Caco-2 (cell line): ENCODE data around the gene SLC8A2. TPM values are rescaled to one million over a fixed set of nuclear protein-coding genes. Genes with fewer than 3 reads are reported as not detected.

Source experiments
- BruUV-seq: library from RNA; stranded (reverse); fragments of 400-500 nt; replicated peaks from 2 replicates; lab custom pipeline; 2021; lab: Mats Ljungman, UMichigan
- CTCF ChIA-PET: fragments of 300-600 bp; sonication (Branson Sonifier 250); formaldehyde crosslinking; loops from one replicate; lab custom pipeline; 2022; ENCODE audit warnings: antibody characterized with exemption; lab: Charles Lee
- POLR2A ChIA-PET: fragments of 300-600 bp; sonication (Branson Sonifier 250); formaldehyde crosslinking; loops from one replicate; lab custom pipeline; 2022; ENCODE audit warnings: antibody characterized with exemption; lab: Charles Lee
- DNase-seq, 2 experiments: peaks; one replicate each; pipeline versions ENCODE4 v3.0.0 to v3.0.0-alpha.2; 2020 to 2022
- H3K27me3 ChIP-seq: replicated peaks from 2 replicates; pipeline ENCODE4 v1.6.0; 2011; ENCODE audit warnings: low read length; ENCODE audit not compliant: control insufficient read depth, insufficient read depth
- H3K36me3 ChIP-seq: 2 replicates; pipeline ENCODE4 v1.5.1; 2011; ENCODE audit warnings: low read length; ENCODE audit not compliant: control insufficient read depth, insufficient read depth
- H3K4me1 ChIP-seq: fragments of 250-450 bp; sonication (Bioruptor Pico); 2 replicates; pipeline ENCODE4 v1.5.1; 2020; ENCODE audit warnings: mild to moderate bottlenecking
- H3K4me3 ChIP-seq: 2 replicates; pipeline ENCODE4 v1.5.1; 2011; ENCODE audit warnings: low read depth, mild to moderate bottlenecking, control low read depth, low read length
- H3K9me3 ChIP-seq: fragments of 250-450 bp; sonication (Bioruptor Pico); 2 replicates; pipeline ENCODE4 v1.5.1; 2020; ENCODE audit warnings: mild to moderate bottlenecking, moderate library complexity
- H3K27ac Mint-ChIP-seq: one replicate; pipeline ENCODE4 v1.8.0; 2022; ENCODE audit warnings: mixed read lengths; ENCODE audit not compliant: unreplicated experiment
- H3K27me3 Mint-ChIP-seq: one replicate; pipeline ENCODE4 v1.8.0; 2022; ENCODE audit warnings: mixed read lengths; ENCODE audit not compliant: insufficient read depth, unreplicated experiment
- H3K36me3 Mint-ChIP-seq: one replicate; pipeline ENCODE4 v1.8.0; 2022; ENCODE audit warnings: mild to moderate bottlenecking, mixed read lengths; ENCODE audit not compliant: insufficient read depth, unreplicated experiment
- H3K4me1 Mint-ChIP-seq: one replicate; pipeline ENCODE4 v1.8.0; 2022; ENCODE audit warnings: low read depth, mixed read lengths; ENCODE audit not compliant: unreplicated experiment
- H3K4me3 Mint-ChIP-seq: one replicate; pipeline ENCODE4 v1.8.0; 2022; ENCODE audit warnings: mild to moderate bottlenecking, moderate library complexity, mixed read lengths; ENCODE audit not compliant: unreplicated experiment
- H3K9me3 Mint-ChIP-seq: one replicate; pipeline ENCODE4 v1.8.0; 2022; ENCODE audit warnings: mixed read lengths; ENCODE audit not compliant: unreplicated experiment
- CTCF ChIP-seq, 2 experiments: fragments of 200-600 bp in 1 of 2; IDR thresholded peaks; 1 replicate in 1 of 2; 2 replicates in 1 of 2; pipeline versions ENCODE4 v1.5.1 to v1.8.0; 2011 to 2022; ENCODE audit warnings: antibody characterized with exemption in 1 of 2, control low read depth in 1 of 2, inconsistent platforms in 1 of 2, low read depth in 1 of 2, low read length in 1 of 2, mild to moderate bottlenecking in 1 of 2, moderate library complexity in 1 of 2; ENCODE audit not compliant: insufficient read depth in 1 of 2, severe bottlenecking in 1 of 2, unreplicated experiment in 1 of 2
- intact Hi-C: fragments of 100-400 bp; cut with micrococcal nuclease; formaldehyde crosslinking; loops from one replicate; pipeline ENCODE4 v1.10.0; 2022; ENCODE audit not compliant: unreplicated experiment
- total RNA-seq: library from RNA; stranded (reverse); gene quantifications from 2 replicates; pipeline ENCODE4 v1.2.3, GENCODE V29; 2022

Gene SLC8A2
- total RNA-seq, 1 experiment from 2014 or later: 1.2 TPM

GRCh38 chr19:47491358-47492136 lies 19.9 kb upstream of the SLC8A2 start:
- no peaks in the 10 kb centered on the region for H3K27me3 Mint-ChIP-seq
- Histone ChIP-seq H3K4me1 (peaks cover 6% of the 10 kb centered on the region; the same call in 1 of the 2 replicates), H3K9me3 (no peaks in the 10 kb centered on the region), H3K36me3 (peaks cover 4% of the 10 kb centered on the region; the same call in 1 of the 2 replicates), H3K4me3 (no peak overlapping the region), H3K27me3 (no peaks in the 10 kb centered on the region)
- ChIA-PET CTCF (interaction anchor here (0.6 to 0.9 kb wide), 2 partner anchors 56 to 157 kb away, joined by 3 read pairs; no protein-coding TSS in a partner anchor), POLR2A (no interaction called here)
- TF ChIP-seq CTCF (IDR thresholded peaks at IDR 0.05; ENCODE audit: insufficient read depth in 1 of 2, low read depth in 1 of 2, low read length in 1 of 2, severe bottlenecking in 1 of 2, unreplicated experiment in 1 of 2): no peak
- H3K27ac Mint-ChIP-seq: no peak overlapping the region
- no peaks in the 10 kb centered on the region for H3K9me3 Mint-ChIP-seq
- intact Hi-C loops: no loop called here
- no peak for DNase-seq
- no peaks in the 10 kb centered on the region for H3K4me1 Mint-ChIP-seq
- H3K4me3 Mint-ChIP-seq: no peak overlapping the region
- H3K36me3 Mint-ChIP-seq: peaks cover 49% of the 10 kb centered on the region
- no TSS peak for BruUV-seq

GRCh38 chr19:47490847-47491246 lies 19.2 kb upstream of the SLC8A2 start:
- intact Hi-C loops: no loop called here
- Mint-ChIP-seq H3K27ac (no peak overlapping the region), H3K4me3 (no peak overlapping the region), H3K36me3 (peaks cover 46% of the 10 kb centered on the region), H3K9me3 (no peaks in the 10 kb centered on the region), H3K4me1 (no peaks in the 10 kb centered on the region), H3K27me3 (no peaks in the 10 kb centered on the region)
- TF ChIP-seq CTCF (IDR thresholded peaks at IDR 0.05; ENCODE audit: insufficient read depth in 1 of 2, low read depth in 1 of 2, low read length in 1 of 2, severe bottlenecking in 1 of 2, unreplicated experiment in 1 of 2): no peak
- Histone ChIP-seq H3K4me3 (no peak overlapping the region), H3K36me3 (peaks cover 4% of the 10 kb centered on the region; the same call in 1 of the 2 replicates), H3K27me3 (no peaks in the 10 kb centered on the region), H3K4me1 (peaks cover 6% of the 10 kb centered on the region; the same call in 1 of the 2 replicates), H3K9me3 (no peaks in the 10 kb centered on the region)
- ChIA-PET CTCF (interaction anchor here (0.9 kb wide), 1 partner anchor 157 kb away, joined by 3 read pairs; no protein-coding TSS in a partner anchor), POLR2A (interaction anchor here (0.5 kb wide), 1 partner anchor 142 kb away, joined by 8 read pairs; the partner anchor contains the start of gene DHX34)
- no TSS peak for BruUV-seq
- no peak for DNase-seq

- peaks cover 4% of the 10 kb centered on the region; the same call in 1 of the 2 replicates for H3K36me3 ChIP-seq
- peak overlapping the region; percentile 1 for H3K27ac Mint-ChIP-seq
- H3K27me3 ChIP-seq: no peaks in the 10 kb centered on the region
- H3K27me3 Mint-ChIP-seq: no peaks in the 10 kb centered on the region
- H3K4me3 ChIP-seq: no peak overlapping the region
- no peaks in the 10 kb centered on the region for H3K4me1 Mint-ChIP-seq
- no peak overlapping the region for H3K4me3 Mint-ChIP-seq
- H3K9me3 ChIP-seq: no peaks in the 10 kb centered on the region
- BruUV-seq: no TSS peak
- DNase-seq: no peak
- CTCF ChIA-PET: no interaction called here
- intact Hi-C loops: no loop called here
- H3K36me3 Mint-ChIP-seq: peaks cover 49% of the 10 kb centered on the region
- peaks cover 6% of the 10 kb centered on the region; the same call in 1 of the 2 replicates for H3K4me1 ChIP-seq
- no peaks in the 10 kb centered on the region for H3K9me3 Mint-ChIP-seq
- POLR2A ChIA-PET: no interaction called here
- no peak for TF ChIP-seq CTCF (IDR thresholded peaks at IDR 0.05; ENCODE audit: insufficient read depth in 1 of 2, low read depth in 1 of 2, low read length in 1 of 2, severe bottlenecking in 1 of 2, unreplicated experiment in 1 of 2)
Observed at GRCh38 chr19:47490031-47490430, 18.3 kb upstream of the SLC8A2 start.
